Lung (tissue), 12 donors: ENCODE measurements around the gene IL24. TPM values are rescaled to one million over a fixed set of nuclear protein-coding genes. Genes with fewer than 3 reads are reported as not detected.
"Not testable (repeated sequence)": the region's sequence is repeated elsewhere in the genome, so short reads cannot be mapped to it uniquely, and the experiment has no call there.

ENCODE experiments used
- ATAC-seq: fragments of 200-7000 bp; cut with Tn5 transposase; one replicate; pipeline ENCODE4 v1.9.1; 2020; ENCODE audit warnings: moderate number of reproducible peaks; ENCODE audit not compliant: insufficient read depth, low FRiP score
- DNase-seq, 3 donors: peaks; one replicate each; pipeline ENCODE4 v3.0.0-alpha.2; 2013 to 2017
- H3K27ac ChIP-seq, 2 donors: one replicate each; pipeline ENCODE4 v1.5.1; 2013; ENCODE audit warnings: mild to moderate bottlenecking in 2 of 2, moderate library complexity in 2 of 2, control low read depth in 1 of 2, inconsistent platforms in 1 of 2, low read depth in 1 of 2, low read length in 1 of 2
- H3K27me3 ChIP-seq, 3 donors: one replicate each; pipeline ENCODE4 v1.5.1; 2013; ENCODE audit warnings: low read length in 2 of 3; ENCODE audit not compliant: control insufficient read depth in 3 of 3, insufficient read depth in 3 of 3
- H3K36me3 ChIP-seq, 4 donors: one replicate each; pipeline ENCODE4 v1.5.1; 2013; ENCODE audit warnings: low read length in 4 of 4, mild to moderate bottlenecking in 1 of 4, moderate library complexity in 1 of 4; ENCODE audit not compliant: control insufficient read depth in 4 of 4, insufficient read depth in 4 of 4
- H3K4me1 ChIP-seq, 5 donors: one replicate each; pipeline ENCODE4 v1.5.1; 2013; ENCODE audit warnings: low read length in 5 of 5, mild to moderate bottlenecking in 2 of 5, moderate library complexity in 1 of 5; ENCODE audit not compliant: control insufficient read depth in 5 of 5, insufficient read depth in 5 of 5
- H3K4me3 ChIP-seq: one replicate; pipeline ENCODE4 v1.5.1; 2013; ENCODE audit warnings: mild to moderate bottlenecking, control low read depth, moderate library complexity
- H3K9ac ChIP-seq, 2 donors: one replicate each; pipeline ENCODE4 v1.5.1; 2013; ENCODE audit warnings: low read length in 2 of 2, control low read depth in 1 of 2; ENCODE audit not compliant: insufficient read depth in 1 of 2
- H3K9me3 ChIP-seq, 4 donors: one replicate each; pipeline ENCODE4 v1.5.1; 2013; ENCODE audit warnings: low read length in 3 of 4, mild to moderate bottlenecking in 1 of 4, moderate library complexity in 1 of 4; ENCODE audit not compliant: control insufficient read depth in 4 of 4, insufficient read depth in 3 of 4
- WGBS, 2 donors: extraction: QIAGEN DNeasy Blood & Tissue Kit; methylation state at CpG; one replicate each; pipeline ENCODE4 v1.1.7; 2013; 5-methylcytosine and 5-hydroxymethylcytosine counted together
- polyA plus RNA-seq, 2 donors: library from polyadenylated mRNA; stranded (reverse); fragments of 200-250 nt; gene quantifications; one replicate each; pipeline ENCODE4 v1.2.1, GENCODE V29; 2013
- total RNA-seq, 2 donors: library from RNA; depleted of rRNA in 1 of 2; stranded (reverse); fragments of >200 nt in 1 of 2; gene quantifications; one replicate each; pipeline ENCODE4 v1.2.1, GENCODE V29; 2014 to 2021
- TF ChIP-seq, protein P1 (sequence below): IDR thresholded peaks from 2 replicates; pipeline ENCODE4 v1.5.1; 2012; ENCODE audit warnings: mild to moderate bottlenecking; ENCODE audit errors: control extremely low read depth, extremely low read depth
- donor health status: control.
- donor health status: control.
- donor health status: Bipolar disorder and iron deficiency.
- donor health status: healthy.
- donor health status: DM: yes; HTN: yes; CAD: no.

Gene IL24
- total and polyA plus RNA-seq, 4 donors: 0.67 to 8.7 TPM; not detected in 2

DNA sequence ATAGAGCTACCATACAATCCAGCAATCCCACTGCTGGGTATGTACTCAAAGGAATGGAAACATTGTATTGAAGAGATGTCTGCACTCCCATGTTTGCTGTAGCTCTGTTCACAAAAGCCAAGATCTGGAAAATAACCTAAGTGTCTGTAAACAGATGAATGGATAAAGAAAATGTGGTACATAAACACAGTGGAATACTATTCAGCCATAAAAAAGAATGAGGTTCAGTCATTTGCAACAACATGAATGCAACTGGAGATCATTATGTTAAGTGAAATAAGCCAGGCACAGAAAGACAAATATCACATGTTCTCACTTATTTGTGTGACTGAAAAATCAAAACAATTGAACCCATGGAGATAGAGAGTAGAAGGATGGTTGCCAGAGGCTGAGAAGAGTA lies 43.5 kb upstream of the IL24 start:
- not testable (repeated sequence) for ATAC-seq

DNA sequence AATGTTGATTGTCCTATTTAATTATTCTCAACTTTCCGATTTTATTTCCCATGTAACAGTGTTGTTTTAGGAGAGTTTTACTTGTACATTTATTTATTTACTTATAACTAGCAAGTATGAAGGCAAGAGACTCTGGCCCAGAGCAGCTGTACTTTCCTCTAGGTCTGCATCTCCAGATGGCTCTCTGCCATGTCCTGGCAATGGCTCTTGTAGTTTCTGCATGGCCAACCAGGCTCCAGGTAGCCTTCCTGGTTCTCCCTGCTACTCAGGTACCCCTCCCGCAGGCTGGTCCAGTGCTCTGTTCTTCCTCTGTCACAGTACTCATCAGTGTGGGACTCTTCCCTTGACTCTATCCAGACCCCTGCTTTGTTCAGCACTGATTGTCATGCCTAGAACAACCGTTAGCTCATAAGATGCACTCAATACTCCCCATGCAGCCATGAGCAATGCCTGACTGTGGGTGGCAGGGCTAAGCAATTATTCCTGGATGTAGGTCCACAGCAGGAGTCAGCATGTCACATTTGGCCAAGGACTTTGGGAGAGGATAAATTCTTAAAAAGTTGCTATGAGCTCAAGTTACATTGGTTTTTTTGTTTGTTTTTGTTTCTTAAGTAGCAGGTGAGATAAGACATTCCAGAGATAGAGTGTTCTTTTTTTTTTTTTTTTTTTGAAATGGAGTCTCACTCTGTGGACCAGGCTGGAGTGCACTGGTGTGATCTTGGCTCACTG lies 42.7 kb upstream of the IL24 start:
- Histone ChIP-seq H3K9me3 (no peaks in the 10 kb centered on the region), H3K36me3 (no peaks in the 10 kb centered on the region), H3K9ac (no peak overlapping the region), H3K4me3 (no peak overlapping the region), H3K27me3 (peaks cover 0 to 3% (median 0%) of the 10 kb centered on the region in 3 donors), H3K4me1 (peaks cover 0 to 2% (median 0%) of the 10 kb centered on the region in 5 donors), H3K27ac (no peak overlapping the region)
- no peak for DNase-seq
- 80 to 86% methylated on average over 3 of the region's 3 CpGs for WGBS, 2 donors
- ATAC-seq: no peak
- TF ChIP-seq, protein P1, sequence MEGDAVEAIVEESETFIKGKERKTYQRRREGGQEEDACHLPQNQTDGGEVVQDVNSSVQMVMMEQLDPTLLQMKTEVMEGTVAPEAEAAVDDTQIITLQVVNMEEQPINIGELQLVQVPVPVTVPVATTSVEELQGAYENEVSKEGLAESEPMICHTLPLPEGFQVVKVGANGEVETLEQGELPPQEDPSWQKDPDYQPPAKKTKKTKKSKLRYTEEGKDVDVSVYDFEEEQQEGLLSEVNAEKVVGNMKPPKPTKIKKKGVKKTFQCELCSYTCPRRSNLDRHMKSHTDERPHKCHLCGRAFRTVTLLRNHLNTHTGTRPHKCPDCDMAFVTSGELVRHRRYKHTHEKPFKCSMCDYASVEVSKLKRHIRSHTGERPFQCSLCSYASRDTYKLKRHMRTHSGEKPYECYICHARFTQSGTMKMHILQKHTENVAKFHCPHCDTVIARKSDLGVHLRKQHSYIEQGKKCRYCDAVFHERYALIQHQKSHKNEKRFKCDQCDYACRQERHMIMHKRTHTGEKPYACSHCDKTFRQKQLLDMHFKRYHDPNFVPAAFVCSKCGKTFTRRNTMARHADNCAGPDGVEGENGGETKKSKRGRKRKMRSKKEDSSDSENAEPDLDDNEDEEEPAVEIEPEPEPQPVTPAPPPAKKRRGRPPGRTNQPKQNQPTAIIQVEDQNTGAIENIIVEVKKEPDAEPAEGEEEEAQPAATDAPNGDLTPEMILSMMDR: no peak

More for the DNA sequence above, 43.5 kb upstream of the IL24 start:
- H3K27me3 ChIP-seq, H3K4me1 ChIP-seq, H3K4me3 ChIP-seq, H3K27ac ChIP-seq, DNase-seq, H3K36me3 ChIP-seq, H3K9ac ChIP-seq, H3K9me3 ChIP-seq: not testable (repeated sequence)

DNA sequence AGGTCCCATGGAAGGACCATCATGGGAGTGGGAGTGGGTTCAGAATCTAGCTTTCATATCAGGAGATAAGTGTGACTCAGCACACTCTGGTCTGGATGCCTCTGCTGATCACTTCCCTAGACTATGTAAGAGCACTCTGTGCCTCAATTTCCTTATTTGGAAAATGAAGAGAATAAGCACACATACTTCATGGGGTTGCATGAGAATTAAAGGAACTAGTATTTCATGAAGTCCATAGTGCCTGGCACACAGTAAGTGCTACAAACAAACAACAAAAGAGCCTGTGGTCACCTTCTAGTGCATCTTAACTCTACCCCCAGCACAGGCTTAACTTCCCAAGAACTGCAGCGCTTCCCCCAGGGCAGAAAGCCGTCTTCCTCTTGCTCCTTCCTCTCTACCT lies 41.4 kb upstream of the IL24 start:
- H3K4me3 ChIP-seq: no peak overlapping the region
- WGBS, 2 donors: 65 to 88% methylated on average over 2 of the region's 2 CpGs
- no peak for DNase-seq
- H3K27me3 ChIP-seq: peaks cover 0 to 3% (median 0%) of the 10 kb centered on the region in 3 donors
- H3K9ac ChIP-seq: no peak overlapping the region
- no peak overlapping the region for H3K27ac ChIP-seq
- TF ChIP-seq, protein P1: no peak
- ATAC-seq: peak; percentile 60
- no peaks in the 10 kb centered on the region for H3K9me3 ChIP-seq
- H3K4me1 ChIP-seq: peaks cover 0 to 2% (median 0%) of the 10 kb centered on the region in 5 donors
- H3K36me3 ChIP-seq: no peaks in the 10 kb centered on the region

DNA sequence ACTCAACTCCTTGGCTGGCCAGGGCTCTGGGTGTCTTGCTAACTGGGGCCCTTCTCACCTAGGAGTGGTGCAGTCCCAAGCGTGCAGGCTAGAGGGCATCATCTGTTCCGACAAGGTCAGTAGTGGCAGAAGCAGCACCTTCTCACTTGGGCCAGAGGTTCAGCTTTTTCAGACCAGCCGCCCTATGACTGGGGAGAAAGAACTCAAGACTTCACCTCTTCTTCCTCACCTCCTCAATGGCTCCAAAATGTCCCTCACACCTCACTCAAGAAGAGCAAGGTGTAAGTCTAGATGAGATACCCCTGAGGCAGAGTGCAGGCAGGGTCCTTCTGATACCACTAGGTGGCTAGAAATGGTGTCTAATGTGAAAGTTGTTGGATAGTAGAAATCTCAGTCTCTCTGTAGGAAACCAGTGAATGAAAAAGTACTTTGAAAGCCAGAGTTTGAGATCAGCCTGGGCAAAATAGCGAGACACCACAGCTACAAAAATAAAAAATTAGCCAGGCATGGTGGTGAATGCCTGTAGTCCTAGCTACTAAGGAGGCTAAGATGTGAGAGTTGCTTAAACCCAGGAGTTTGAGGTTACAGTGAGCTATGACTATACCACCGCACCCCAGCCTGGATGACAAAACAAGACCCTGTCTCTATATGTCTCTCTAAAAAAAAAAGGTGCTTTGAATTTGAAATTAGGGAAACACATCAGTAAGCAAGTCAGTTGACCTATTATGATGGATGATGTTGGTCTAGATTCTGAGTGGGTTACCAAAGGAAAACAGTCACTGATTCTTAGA lies 40.4 kb upstream of the IL24 start:
- no peaks in the 10 kb centered on the region for H3K36me3 ChIP-seq
- H3K9me3 ChIP-seq: no peaks in the 10 kb centered on the region
- DNase-seq (no peak), ATAC-seq (no peak)
- H3K4me3 ChIP-seq: no peak overlapping the region
- no peak overlapping the region for H3K9ac ChIP-seq
- WGBS, 2 donors: 94 to 95% methylated on average over 5 of the region's 5 CpGs
- TF ChIP-seq, protein P1: no peak
- peaks cover 0 to 3% (median 0%) of the 10 kb centered on the region in 3 donors for H3K27me3 ChIP-seq
- H3K27ac ChIP-seq: no peak overlapping the region
- peaks cover 0 to 2% (median 0%) of the 10 kb centered on the region in 5 donors for H3K4me1 ChIP-seq
